Measurements from ENCODE around the gene AOPEP. TPM values are rescaled to one million over a fixed set of nuclear protein-coding genes. Genes with fewer than 3 reads are reported as not detected.

The AOPEP gene
- total and polyA plus RNA-seq, 2 of the 13 experiments (the other 11 are each of a cell fraction or from before 2014, with no cell fraction given), result 22.2 to 41.6 TPM

- TF ChIP-seq, protein P1, sequence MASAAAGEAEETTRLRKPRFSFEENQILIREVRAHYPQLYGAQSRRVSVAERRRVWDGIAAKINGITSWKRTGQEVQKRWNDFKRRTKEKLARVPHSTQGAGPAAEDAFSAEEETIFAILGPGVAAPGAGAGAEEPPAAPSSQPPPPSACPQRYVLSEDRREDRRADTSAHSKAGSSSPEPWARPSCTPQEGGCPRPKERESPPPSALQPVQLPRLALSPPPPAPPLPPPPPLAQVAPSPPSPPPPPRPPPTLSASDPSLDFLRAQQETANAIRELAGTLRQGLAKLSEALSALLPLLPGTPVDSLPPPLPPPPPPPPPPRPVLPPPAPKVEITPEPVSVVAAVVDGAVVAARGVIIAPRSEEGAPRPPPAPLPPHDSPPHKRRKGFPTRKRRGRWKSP (CRISPR knock-in tag; IDR thresholded peaks at IDR 0.05), result peak; percentile 62; the same call in 1 of the 2 replicates
- peak; percentile 45; the same call in 1 of the 2 replicates for TF ChIP-seq CEBPG (CRISPR knock-in tag; IDR thresholded peaks at IDR 0.05)
- peak; percentile 68; the same call in 1 of the 2 replicates for TF ChIP-seq ZNF710 (CRISPR knock-in tag; IDR thresholded peaks at IDR 0.05; ENCODE audit: borderline replicate concordance)
- TF ChIP-seq, protein P2, sequence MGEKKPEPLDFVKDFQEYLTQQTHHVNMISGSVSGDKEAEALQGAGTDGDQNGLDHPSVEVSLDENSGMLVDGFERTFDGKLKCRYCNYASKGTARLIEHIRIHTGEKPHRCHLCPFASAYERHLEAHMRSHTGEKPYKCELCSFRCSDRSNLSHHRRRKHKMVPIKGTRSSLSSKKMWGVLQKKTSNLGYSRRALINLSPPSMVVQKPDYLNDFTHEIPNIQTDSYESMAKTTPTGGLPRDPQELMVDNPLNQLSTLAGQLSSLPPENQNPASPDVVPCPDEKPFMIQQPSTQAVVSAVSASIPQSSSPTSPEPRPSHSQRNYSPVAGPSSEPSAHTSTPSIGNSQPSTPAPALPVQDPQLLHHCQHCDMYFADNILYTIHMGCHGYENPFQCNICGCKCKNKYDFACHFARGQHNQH (CRISPR knock-in tag; IDR thresholded peaks at IDR 0.05), result peak; percentile 79
- 0 out of 2 replicates have a peak, but pooled peaks have one; percentile 37 for TF ChIP-seq TGIF2 (CRISPR knock-in tag; IDR thresholded peaks at IDR 0.05)
- TF ChIP-seq ZNF687 (CRISPR knock-in tag; IDR thresholded peaks at IDR 0.05), result peak; percentile 25; the same call in 1 of the 2 replicates
- TF ChIP-seq POLR2AphosphoS5 (IDR thresholded peaks at IDR 0.05; ENCODE audit: low read depth, low read length), result peak; percentile 33; the same call in 1 of the 2 replicates
- peak; percentile 56 for TF ChIP-seq BCL6 (CRISPR knock-in tag; IDR thresholded peaks at IDR 0.05)
- peak; percentile 51; the same call in 1 of the 2 replicates for TF ChIP-seq ARID3A (IDR thresholded peaks at IDR 0.05; ENCODE audit: low read depth, low read length)
- peak; percentile 63 for TF ChIP-seq FOXA3 (CRISPR knock-in tag; IDR thresholded peaks at IDR 0.05)
- peak; percentile 70 for TF ChIP-seq IRF2 (CRISPR knock-in tag; IDR thresholded peaks at IDR 0.05)
- peak; percentile 53; the same call in 1 of the 2 replicates for TF ChIP-seq ISL2 (CRISPR knock-in tag; IDR thresholded peaks at IDR 0.05)
- TF ChIP-seq TBL1XR1 (IDR thresholded peaks at IDR 0.05; ENCODE audit: borderline replicate concordance, low read length, partially characterized antibody), result peak; percentile 64
- no peak for TF ChIP-seq BHLHE40 (IDR thresholded peaks at IDR 0.05; ENCODE audit: low read length)
- TF ChIP-seq ASH2L (IDR thresholded peaks at IDR 0.05; ENCODE audit: insufficient read length, low read depth, low read length), result peak; percentile 55
- no peak for TF ChIP-seq SOX6 (IDR thresholded peaks at IDR 0.05)
- TF ChIP-seq SOX6 (CRISPR knock-in tag; IDR thresholded peaks at IDR 0.05), result peak; percentile 81
- TF ChIP-seq RXRB (CRISPR knock-in tag; IDR thresholded peaks at IDR 0.05; ENCODE audit: borderline replicate concordance), result peak; percentile 84
- no peak for TF ChIP-seq GLI4 (CRISPR knock-in tag; IDR thresholded peaks at IDR 0.05; ENCODE audit: borderline replicate concordance)
Measured at GRCh38 chr9:95008151-95008771, 281.8 kb downstream of the AOPEP start (continued).
